ENCODE measurements around the gene MRC2.
A peak's percentile ranks its signal among the peaks of the same experiment; 100 is the strongest.

MRC2 gene

DNA sequence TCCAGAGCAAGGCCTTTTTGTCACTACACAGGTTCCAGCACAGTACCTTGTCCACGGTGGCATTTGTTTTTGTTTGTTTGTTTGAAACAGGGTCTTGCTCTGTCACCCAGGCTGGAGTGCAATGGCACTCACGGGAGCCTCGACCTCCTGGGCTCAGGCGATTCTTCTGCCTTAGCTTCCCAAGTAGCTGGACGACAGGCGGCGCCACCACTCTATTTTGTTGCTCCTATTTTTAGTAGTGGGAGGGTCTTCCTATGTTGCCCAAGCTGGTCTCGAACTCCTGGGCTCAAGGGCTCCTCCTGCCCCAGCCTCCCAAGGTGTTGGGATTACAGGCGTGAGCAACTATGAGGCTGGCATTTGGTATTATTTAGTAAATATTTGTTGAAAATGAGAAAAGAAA is 10.3 kb downstream of the MRC2 start:
- DNase-seq, result no peak

DNA sequence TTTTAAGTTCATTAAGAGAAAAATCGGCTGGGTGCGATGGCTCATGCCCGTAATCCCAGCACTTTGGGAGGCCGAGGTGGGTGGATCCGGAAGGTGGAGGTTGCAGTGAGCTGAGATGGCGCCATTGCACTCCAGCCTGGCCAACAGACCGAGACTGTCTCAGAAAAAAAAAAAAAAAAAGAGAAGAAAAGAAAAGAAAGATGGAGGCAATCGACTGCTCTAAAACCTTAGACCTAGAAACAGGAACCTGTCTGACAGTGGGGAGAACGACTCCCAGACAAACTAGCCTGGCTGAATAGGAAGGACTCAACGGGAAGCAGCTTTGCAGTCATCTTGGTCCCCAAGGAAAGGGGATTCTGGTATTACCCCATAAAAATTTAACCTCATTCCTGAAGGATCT is 13.7 kb downstream of the MRC2 start:
- DNase-seq, result no peak

DNA sequence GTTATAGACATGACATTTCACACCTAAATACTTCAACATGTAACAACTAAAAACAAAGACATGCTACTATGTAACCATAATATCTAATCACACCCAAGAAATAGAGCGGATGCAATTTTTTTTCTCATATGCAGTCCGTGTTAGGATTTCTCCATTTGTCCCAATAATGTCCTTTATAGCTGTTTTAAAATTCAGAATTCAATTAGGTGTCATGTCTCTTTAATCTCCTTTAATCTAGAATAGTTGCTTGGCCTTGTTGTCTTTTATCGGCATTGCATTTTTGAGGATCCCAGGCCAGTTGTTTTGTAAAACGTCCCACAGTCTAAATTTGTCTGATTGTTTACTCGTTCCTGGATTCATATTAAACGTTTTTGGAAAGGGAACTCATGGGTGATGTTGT is 14.5 kb downstream of the MRC2 start:
- DNase-seq, result no peak

DNA sequence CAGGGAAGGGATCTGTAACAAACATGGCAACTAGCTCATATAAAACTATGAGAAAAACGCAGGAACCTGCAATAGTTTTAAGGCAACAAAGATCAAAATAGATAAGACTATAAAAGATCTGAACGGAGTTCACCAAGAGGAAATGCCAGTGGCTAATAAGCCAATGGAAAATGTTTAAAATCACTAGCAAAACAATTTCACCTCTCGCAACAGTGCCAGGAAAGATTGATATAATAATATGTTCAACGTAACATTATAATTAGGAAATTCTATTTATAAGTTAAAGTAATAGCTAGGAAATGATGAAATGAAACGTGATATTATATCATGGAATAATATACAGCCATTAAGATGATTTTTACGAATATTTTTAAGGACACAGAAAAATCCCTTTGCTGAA is 16.0 kb downstream of the MRC2 start:
- no peak for DNase-seq

DNA sequence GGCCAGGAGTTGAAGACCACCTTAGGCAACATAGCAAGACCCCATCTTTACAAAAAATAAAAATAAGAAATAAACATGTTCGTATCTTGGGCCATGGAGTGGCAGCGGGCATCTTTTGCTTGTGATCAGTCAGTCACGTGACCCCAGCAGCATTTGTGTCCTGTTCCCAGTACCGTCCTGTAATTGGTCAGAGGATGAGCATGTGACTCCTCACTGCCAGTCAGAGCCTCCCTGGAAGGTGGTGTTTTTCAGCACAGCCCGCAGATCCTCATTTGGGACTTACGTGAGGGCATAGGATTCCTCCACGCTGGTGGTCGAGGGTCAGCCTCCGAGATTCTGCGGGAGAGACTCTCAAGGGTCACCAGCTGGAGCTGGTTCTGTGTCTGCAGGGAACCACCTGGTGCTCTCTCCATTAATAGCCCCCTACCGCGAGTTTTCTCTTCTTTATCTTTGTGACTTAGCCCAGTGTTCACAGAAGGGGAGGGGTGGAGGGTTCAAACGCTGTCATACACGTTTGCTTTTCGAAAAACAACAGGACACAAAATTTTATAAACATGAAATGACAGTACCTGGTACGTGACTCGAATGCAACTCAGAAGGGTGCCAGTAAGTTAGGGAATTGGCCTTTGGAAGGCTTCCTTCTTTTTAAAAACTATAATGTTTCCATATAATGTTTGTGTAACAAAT is 17.2 kb downstream of the MRC2 start:
- DNase-seq, result peak in 7 of 56 donors; percentile 9 to 38 (median 29)

DNA sequence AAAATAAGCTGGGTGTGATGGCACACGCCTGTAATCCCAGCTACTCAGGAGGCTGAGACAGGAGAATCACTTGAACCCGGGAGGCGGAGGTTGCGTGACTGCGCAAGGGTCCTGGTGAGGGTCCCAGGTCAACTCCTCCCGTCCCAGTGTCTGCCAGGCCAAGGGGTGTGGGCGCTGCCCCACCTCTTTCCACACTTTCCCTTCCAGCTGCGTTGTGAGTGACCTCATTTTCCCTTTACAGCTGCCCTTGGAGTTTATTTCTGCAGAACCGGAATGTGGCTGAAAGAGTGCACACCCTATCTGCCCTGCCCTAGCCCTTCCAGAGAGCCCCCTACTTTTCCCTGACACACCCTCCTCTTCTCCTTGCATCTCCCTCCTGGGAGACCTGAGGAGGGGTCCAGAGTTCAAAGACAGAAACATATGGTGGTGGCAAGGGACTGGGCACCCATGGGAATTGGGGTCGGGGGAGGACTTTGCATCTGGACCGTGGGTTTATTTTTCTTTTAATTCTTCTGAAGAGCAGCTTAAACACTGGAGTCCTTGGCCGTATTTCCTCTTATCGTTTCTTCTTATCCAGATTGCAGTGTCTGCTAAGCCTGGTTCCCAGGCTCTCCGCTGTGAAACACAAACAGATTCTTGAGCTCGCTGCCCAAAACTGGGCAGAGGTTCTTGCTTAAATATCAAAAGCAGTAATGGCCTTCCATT is 20.9 kb downstream of the MRC2 start:
- no peak for DNase-seq

DNA sequence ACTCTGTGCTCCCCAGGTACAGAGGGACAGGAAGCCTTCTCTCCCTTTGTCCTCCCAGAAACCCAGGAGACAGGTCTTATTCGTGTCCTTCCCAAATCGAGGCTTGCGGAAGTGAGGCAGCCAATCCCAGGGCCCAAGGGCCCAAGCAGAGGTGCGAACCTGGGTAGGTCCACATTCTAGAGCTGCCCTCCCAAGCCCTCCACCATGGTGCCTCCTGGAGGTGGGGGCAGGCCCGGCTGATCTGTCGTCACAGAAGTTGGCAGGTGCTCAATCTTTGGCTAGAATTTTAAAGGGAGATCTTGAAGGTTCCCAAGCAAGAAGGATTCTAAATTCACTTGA is 21.5 kb downstream of the MRC2 start:
- DNase-seq, result no peak

DNA sequence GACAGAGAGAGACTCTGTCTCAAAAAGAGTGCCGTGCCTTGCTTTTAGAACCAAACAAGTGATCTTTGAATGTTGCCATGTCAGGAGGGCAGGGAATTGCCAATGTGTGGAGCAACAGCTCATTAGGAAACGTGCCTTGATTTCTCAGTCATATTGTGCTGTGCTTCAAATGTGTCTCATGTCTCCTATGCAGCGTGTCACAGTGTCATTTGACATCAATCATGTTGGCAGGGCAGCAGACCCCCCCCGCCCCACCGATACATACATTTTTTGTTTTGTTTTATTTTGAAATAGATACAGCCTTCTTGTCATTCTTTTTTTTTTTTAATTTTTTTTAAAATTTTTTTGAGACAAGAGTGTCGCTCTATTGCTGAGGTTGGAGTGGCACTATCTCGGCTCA is 22.1 kb downstream of the MRC2 start:
- no peak for DNase-seq

DNA sequence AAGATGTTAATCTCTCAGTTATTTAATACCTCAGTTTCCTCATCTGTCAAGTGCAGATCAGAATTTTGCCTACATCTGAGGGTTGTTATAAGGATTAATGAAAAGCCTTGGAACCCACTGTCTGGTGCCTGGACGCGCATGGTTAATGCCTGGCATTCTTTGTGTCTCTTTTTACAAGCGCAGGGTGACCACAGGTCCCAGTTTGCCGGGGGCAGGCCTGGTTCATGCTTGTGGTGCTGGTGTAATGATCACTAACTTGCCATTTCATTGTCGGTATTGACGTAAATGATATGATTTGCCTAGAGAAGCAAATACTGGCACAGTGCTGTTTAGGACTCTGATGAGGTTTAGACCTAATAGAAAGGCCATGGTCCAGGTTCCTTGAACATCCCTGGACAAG is 23.1 kb downstream of the MRC2 start:
- DNase-seq, result no peak

DNA sequence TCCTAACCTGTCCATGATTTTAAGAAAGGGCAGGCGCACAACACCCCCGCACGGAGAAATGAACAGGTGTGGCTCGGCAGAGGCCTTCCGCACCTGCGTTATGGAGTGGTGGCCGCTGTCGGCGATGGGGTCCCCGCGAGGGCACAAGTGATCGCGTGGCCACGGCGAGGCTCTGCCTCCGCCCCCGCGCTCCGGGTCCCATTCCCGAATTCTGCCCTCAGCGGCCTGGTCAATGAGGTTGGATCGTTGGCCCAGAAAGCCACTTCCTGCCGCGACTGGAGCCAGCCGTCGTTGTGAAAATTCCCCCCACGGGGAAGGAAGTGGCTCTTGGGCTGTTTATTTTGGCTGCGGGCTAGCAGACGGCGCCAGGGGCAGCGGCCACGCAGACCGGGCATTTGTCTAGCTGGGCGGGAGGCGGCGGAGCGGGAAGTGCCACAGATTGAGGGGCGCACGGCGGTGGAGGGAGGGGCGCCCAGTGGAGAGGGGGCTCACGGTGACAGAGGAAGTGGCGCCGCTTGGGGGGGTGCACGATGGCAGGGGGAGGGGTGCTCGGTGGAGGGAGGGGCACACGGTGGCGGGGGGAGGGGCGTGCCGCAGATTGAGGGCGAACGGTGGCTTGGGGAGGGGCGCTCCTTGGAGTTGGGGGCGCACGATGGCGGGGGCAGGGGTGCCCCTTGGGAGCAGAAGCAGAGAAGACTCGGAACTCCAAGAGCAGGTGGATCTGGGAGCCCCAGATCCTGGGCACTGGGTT is 25.0 kb downstream of the MRC2 start:
- peak in 14 of 56 donors; percentile 9 to 65 (median 26) for DNase-seq

DNA sequence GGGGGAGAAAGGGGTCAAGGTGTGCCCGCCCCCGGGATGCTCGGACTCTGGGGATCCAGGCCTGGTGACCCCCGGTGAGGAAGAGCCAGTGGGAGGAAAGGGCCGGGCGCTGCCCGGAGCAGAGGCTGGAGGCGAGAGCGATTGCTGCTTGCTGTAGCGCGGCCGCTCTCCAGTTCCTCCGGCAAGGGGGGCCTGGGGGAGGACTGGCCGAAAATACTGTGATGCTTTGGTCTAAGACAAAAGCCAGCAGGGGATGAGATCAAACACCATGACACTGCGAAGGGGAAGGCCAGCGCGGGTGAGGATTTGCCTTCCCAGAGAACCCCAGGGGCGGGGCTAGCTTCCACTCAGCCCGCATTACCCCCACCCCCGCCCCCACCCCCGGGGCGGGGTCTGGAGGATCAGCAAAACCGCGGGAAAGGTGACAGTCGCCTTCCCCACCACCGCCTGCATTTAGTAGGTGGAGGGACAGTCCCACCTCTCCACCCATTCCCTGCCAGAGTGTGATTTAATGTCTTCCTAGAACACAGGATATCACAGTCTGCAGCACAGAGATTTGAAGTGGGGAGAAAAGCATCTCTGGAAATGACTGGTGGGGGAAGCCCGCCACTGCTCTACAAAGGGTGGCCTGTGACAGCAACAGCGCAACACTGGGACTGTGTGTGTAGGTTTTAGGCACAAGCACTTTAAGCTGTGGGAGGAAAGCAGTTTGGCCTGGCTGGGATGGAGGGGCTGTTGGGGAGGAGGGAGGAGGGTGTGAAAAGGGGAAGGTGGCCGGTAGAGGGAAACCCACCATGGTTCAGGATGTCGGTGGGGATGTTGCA is 25.7 kb downstream of the MRC2 start:
- DNase-seq, result peak in 28 of 56 donors; percentile 14 to 62 (median 32)

DNA sequence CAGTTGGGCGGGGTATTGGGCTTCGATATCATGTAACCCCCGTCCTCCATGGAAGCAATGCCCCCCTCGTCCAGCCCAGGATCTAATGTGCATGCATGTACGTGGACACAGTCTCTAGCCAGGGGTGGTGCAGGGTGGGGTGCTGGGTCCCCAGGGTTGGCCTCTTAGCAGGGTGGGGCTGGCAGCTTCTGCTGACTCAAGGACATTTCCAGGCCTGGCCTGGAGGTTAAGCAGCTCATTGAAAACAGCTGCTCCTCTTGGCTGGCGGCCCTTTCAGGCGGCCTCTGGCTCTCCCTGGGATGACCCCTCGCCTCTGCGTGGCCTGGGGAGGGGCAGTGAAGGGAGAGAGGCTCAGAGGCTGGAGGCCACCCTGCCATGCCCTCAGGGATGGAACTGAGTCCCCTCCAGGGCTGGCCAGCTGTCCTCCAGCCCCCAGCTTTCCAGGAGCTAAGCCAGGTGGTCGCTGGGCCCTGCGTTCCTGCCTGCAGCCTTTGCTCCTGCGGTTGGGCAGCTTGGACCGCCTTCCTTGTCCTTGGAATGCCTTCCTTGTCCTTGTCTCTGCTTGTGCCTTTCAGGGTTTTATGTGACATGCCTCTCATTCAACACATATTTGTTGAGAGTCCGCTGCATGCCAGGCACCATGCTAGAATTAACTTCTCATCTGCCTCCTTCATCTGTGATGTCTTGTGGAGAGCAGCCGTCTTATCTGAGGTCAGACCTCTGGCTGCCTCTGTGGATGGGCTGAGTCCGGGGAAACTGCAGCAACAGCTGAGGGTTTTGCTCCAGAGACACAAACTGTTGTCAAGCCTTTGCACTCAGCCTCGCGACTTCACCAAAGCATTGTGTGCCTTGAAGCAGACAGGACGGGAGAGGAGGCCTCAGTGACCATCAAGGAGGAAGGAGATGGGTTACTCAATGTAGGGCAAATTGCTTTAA is 26.6 kb downstream of the MRC2 start:
- no peak for DNase-seq

DNA sequence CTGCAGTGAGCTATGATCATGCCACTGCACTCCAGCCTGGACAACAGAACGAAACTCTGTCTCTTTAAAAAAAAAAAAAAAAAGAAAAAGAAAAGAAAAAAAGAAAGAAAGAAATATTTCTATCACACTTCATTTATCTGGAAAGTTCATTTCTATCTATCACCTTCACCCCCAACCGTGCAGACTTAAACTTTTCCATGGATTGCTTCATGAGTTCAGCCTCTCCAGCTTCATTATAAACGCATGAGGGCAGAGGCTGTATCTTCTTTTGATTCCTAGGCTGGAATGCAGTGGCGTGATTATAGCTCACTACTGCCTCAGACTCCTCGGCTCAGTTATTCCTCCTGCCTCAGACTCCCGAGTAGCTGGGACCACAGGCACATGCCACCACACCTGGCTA is 28.2 kb downstream of the MRC2 start:
- no peak for DNase-seq

DNA sequence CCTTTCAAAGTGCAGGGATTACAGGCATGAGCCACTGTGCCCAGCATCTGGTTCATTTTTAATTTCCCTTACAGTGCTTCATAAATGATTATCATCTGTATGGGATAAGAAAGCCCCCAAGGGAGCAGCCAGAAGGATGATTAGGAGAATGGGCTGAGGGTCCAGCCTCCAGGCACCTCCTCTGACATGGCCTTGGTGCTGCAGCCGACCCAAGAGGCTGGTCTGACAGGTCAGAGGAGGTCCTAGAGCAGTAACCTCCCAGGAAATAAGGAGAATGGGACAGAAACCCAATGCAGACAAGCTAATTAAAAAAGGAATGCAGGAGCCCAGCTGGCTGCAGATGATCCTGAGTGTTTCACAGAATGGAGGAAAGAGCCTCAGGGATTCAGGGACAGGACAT is 29.0 kb downstream of the MRC2 start:
- no peak for DNase-seq

DNA sequence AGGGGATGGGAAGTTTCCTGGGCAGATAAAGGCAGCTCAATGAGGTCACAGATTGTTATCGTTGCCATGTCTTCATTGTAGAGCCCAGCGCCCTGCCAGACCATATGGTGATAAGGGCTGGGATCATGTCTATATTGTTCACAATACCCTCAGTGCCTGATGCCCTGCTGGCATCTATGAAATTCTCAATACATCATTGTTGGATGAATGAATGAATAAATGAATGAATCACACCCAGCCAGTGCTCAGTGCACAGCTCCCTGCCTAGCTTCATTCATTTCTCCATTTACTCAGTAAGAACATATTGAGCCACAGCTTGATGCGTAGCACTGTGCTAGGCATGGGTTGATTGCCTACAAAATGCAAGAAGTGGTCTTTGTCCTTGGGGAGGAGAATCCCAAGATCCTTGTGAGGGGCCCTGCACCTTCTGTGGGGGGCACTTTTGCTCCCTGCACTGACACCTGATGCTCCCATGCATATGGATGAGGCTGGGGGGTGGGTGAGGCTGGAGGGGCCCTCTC is 29.7 kb downstream of the MRC2 start:
- no peak for DNase-seq

DNA sequence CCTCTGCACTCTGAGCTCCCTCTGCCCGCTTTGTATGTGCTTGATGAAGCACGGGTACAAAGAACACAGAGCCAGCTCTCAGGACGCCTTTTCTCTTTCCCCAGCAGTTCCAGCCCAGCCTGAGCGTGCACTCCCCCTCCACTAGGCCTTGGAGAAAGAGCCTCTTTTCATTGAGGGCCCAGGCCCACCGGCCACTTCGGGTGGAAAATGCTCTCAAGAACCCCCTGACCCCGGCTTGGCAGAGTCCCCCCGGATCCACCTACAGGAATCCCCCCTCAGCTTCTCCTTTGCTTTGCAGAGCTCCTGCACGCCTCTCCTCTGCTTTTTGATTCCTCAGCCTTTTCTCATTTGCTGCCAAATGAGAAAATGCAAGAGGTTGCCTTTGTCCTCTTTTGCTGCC is 30.2 kb downstream of the MRC2 start:
- peak in 3 of 56 donors; percentile 3 to 21 (median 18) for DNase-seq

DNA sequence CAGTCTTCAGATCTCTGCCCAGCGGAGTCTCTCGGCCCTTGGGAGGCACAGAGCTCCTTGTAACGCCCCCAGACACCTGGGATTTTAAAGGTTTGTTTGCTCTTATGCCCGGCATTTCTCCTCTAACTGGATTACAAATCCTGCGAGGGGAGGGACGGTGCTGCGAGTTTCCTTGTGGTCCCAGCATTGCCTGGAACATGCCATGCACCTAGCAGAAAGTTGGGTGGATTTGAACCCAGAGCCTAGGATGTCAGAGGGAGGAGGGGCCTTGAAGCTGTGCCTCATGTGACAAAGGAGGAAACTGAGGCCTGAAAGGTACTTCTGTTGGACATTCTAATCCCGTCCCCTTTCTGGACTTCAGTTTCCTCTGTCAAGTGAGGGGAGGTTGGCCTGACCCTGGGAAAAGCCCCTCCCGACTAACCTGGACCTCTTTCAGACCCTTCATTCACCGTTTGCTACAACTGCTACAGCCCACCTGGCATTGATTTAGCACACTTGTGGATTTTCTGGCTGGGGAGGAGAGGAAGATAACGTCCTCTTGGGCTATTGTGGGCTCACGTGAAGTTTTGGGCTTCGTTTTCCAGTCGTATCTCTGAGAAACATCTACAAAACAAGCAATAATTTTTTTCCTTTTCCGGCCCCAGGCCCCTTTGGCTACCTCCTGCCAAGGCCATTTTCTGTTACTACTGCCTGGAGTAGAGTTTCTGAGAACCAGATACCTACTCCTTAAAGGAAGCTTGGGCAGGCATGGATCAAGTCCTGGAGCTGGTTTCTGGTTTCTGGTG is 30.9 kb downstream of the MRC2 start:
- no peak for DNase-seq

DNA sequence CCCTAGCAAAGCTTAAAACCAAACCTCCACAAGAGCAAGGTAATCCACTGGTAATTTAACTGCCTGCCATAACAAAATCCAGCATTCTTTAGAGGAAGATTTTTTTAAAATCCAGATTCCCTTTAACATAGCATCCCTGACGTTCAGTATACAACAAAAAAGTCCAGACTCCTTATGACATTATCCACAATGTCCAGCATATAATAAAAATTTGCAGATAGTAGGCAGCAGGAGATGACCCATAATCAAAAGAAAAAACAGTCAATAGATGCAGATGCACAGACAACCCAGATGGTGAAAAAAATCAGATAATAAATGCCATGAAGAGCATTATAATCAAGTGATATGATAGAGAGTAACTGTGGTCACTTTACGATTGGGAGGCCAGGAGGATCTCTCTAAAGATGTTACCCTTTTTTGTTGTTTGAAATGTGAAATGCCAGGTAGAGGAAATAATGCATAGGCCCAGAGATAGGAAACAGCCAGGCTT is 33.2 kb downstream of the MRC2 start:
- DNase-seq, result no peak

DNA sequence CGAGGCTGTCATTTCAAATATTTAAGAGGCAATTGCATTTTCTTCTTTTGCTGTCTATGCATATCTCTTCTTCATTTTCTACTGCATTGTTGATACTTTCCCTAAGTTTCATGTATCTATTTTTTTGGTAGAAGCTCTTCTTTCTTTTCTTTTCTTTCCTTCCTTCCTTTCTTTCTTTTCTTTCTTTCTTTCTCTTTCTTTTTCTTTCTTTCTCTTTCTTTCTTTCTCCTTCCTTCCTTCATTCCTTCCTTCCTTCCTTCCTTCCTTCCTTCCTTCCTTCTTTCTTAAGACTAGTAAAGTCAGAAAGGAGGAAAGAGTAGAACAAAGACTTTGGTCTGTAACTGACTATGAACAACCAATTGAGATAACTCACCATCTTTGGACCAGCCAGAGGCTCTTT is 33.9 kb downstream of the MRC2 start:
- DNase-seq, result no peak
